ENCODE measurements around the gene PCGF5. TPM values are rescaled to one million over a fixed set of nuclear protein-coding genes. Genes with fewer than 3 reads are reported as not detected.

Gene PCGF5
- total and polyA plus RNA-seq, 10 of the 15 experiments (the other 5 are each of a cell fraction or from before 2014, with no cell fraction given), result 33.2 to 79.7 (median 50.7) TPM

- ATAC-seq, result no peak
Observed at GRCh38 chr10:91290607-91291006, 70.1 kb downstream of the PCGF5 start.

More at GRCh38 chr10:91290607-91291006, 70.1 kb downstream of the PCGF5 start:
- no TSS peak for BruUV-seq (replicated peaks)
- no peaks in the 10 kb centered on the region for H3K27me3 ChIP-seq (replicated peaks in 1 of 2; ENCODE audit: control insufficient read depth in 2 of 2, insufficient read depth in 2 of 2, low read length in 1 of 2)
- H3K4me1 ChIP-seq (ENCODE audit: control insufficient read depth, insufficient read depth, low read length), result no peaks in the 10 kb centered on the region
- no peaks in the 10 kb centered on the region for H3K9me3 ChIP-seq (replicated peaks; ENCODE audit: control insufficient read depth, insufficient read depth, low read length)
- H3K79me2 ChIP-seq (ENCODE audit: control insufficient read depth, insufficient read depth, low read length), result no peaks in the 10 kb centered on the region
- RAD21 ChIA-PET (ENCODE audit: unreplicated experiment), result no interaction called here
- intact Hi-C loops (cut with micrococcal nuclease; ENCODE audit: unreplicated experiment), result no loop called here
- WGBS (ENCODE audit: insufficient coverage, insufficient replicate concordance, low lambda C conversion rate, missing lambda C conversion rate), result 54% methylated on average over 5 of the region's 5 CpGs
- no peaks in the 10 kb centered on the region for H4K20me1 ChIP-seq (ENCODE audit: control insufficient read depth, insufficient read depth)
- CTCF ChIA-PET, result interaction anchor here (3.5 kb wide), 1 partner anchor 9 kb away, joined by 14 read pairs; no protein-coding TSS in a partner anchor
- no peak for FAIRE-seq
- TF ChIP-seq HDGF (IDR thresholded peaks at IDR 0.05) (no peak), NR2C1 (IDR thresholded peaks at IDR 0.05) (no peak), YBX1 (IDR thresholded peaks at IDR 0.05) (no peak), POU2F2 (IDR thresholded peaks at IDR 0.05; ENCODE audit: borderline replicate concordance, low read depth, low read length) (no peak)
- TF ChIP-seq, protein P1, sequence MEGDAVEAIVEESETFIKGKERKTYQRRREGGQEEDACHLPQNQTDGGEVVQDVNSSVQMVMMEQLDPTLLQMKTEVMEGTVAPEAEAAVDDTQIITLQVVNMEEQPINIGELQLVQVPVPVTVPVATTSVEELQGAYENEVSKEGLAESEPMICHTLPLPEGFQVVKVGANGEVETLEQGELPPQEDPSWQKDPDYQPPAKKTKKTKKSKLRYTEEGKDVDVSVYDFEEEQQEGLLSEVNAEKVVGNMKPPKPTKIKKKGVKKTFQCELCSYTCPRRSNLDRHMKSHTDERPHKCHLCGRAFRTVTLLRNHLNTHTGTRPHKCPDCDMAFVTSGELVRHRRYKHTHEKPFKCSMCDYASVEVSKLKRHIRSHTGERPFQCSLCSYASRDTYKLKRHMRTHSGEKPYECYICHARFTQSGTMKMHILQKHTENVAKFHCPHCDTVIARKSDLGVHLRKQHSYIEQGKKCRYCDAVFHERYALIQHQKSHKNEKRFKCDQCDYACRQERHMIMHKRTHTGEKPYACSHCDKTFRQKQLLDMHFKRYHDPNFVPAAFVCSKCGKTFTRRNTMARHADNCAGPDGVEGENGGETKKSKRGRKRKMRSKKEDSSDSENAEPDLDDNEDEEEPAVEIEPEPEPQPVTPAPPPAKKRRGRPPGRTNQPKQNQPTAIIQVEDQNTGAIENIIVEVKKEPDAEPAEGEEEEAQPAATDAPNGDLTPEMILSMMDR (IDR thresholded peaks at IDR 0.05 in 2 of 3, conservative IDR thresholded peaks at IDR 0.05 in 1 of 3; ENCODE audit: control insufficient read depth in 2 of 3, extremely low read depth in 1 of 3, insufficient read depth in 1 of 3, low read depth in 3 of 3, low read length in 3 of 3), result no peak
- POLR2A ChIA-PET, result no interaction called here
- no peak for DNase-seq (ENCODE audit: low read depth, low spot score)
- H2AFZ ChIP-seq (ENCODE audit: control insufficient read depth, low read depth, low read length), result no peak overlapping the region
- SMC1A ChIA-PET (ENCODE audit: uncharacterized antibody, unreplicated experiment), result interaction anchor here (1.0 to 2.0 kb wide), 2 partner anchors 13 to 23 kb away, joined by 3 to 6 read pairs; no protein-coding TSS in a partner anchor
- no peak overlapping the region for H3K27ac ChIP-seq (ENCODE audit: control insufficient read depth, insufficient read depth)
- in situ Hi-C loops (cut with MboI), result no loop called here
- H3K4me3 ChIP-seq, result no peak overlapping the region
- H3K9ac ChIP-seq (ENCODE audit: control insufficient read depth, insufficient read depth, low read length), result no peak overlapping the region
- H3K4me2 ChIP-seq (ENCODE audit: control insufficient read depth, insufficient read depth), result no peak overlapping the region
- H3K36me3 ChIP-seq (ENCODE audit: control insufficient read depth in 2 of 2, insufficient read depth in 2 of 2, low read length in 1 of 2), result no peaks in the 10 kb centered on the region

Measured in GM12878 (cell line).